IPS DF 6.9 (cell line): Measurements from ENCODE around the gene ANXA1.
"Not testable (repeated sequence)": the region's sequence is repeated elsewhere in the genome, so short reads cannot be mapped to it uniquely, and the experiment has no call there.

Experiments used
- DNase-seq: peaks from one replicate; pipeline ENCODE4 v3.0.0-alpha.2; 2013; ENCODE audit warnings: low read depth, low spot score
- H3K27ac ChIP-seq: one replicate; pipeline ENCODE4 v1.5.1; 2013; ENCODE audit warnings: low read length, control low read depth
- H3K27me3 ChIP-seq: 2 replicates; pipeline ENCODE4 v1.6.1; 2013; ENCODE audit warnings: mild to moderate bottlenecking, low read length; ENCODE audit not compliant: control insufficient read depth, insufficient read depth
- H3K36me3 ChIP-seq: 2 replicates; pipeline ENCODE4 v1.6.1; 2013; ENCODE audit warnings: low read length; ENCODE audit not compliant: control insufficient read depth, insufficient read depth
- H3K4me1 ChIP-seq: 2 replicates; pipeline ENCODE4 v1.6.1; 2013; ENCODE audit warnings: low read length; ENCODE audit not compliant: control insufficient read depth, insufficient read depth
- H3K4me3 ChIP-seq: 2 replicates; pipeline ENCODE4 v1.5.1; 2013; ENCODE audit warnings: mild to moderate bottlenecking, low read length
- H3K9me3 ChIP-seq: 2 replicates; pipeline ENCODE4 v1.6.1; 2013; ENCODE audit warnings: low read length, inconsistent platforms; ENCODE audit not compliant: control insufficient read depth, insufficient read depth
- WGBS: extraction: QIAGEN DNeasy Blood & Tissue Kit; methylation state at CpG from one replicate; pipeline ENCODE4 v1.1.7; 2013; ENCODE audit warnings: mixed read lengths, missing lambda C conversion rate; ENCODE audit not compliant: insufficient read length, insufficient coverage; 5-methylcytosine and 5-hydroxymethylcytosine counted together

Gene ANXA1

GRCh38 chr9:73182928-73183327 is 31.3 kb downstream of the ANXA1 start:
- no CpG with 5 or more reads among the region's 1 CpG for WGBS
- H3K4me3 ChIP-seq, result no peak overlapping the region
- H3K27ac ChIP-seq, result no peak overlapping the region
- no peaks in the 10 kb centered on the region for H3K27me3 ChIP-seq
- no peaks in the 10 kb centered on the region for H3K36me3 ChIP-seq
- DNase-seq, result no peak
- 0 out of 2 replicates have a peak, but pooled peaks cover 1% of the 10 kb centered on the region for H3K4me1 ChIP-seq
- no peaks in the 10 kb centered on the region for H3K9me3 ChIP-seq

- no peak for DNase-seq
- H3K9me3 ChIP-seq, result no peaks in the 10 kb centered on the region
- no peaks in the 10 kb centered on the region for H3K27me3 ChIP-seq
- no peak overlapping the region for H3K27ac ChIP-seq
- no peaks in the 10 kb centered on the region for H3K36me3 ChIP-seq
- H3K4me3 ChIP-seq, result no peak overlapping the region
- 0 out of 2 replicates have a peak, but pooled peaks cover 1% of the 10 kb centered on the region for H3K4me1 ChIP-seq
Observed at GRCh38 chr9:73183428-73183827, 31.8 kb downstream of the ANXA1 start.

- H3K27ac ChIP-seq, result no peak overlapping the region
- WGBS, result no CpG with 5 or more reads among the region's 3 CpGs
- no peak for DNase-seq
Observed at GRCh38 chr9:73183917-73184861, 32.5 kb downstream of the ANXA1 start.

GRCh38 chr9:73191109-73191508 is 39.4 kb downstream of the ANXA1 start:
- not testable (repeated sequence) for H3K4me3 ChIP-seq, H3K27me3 ChIP-seq, DNase-seq, H3K4me1 ChIP-seq, H3K9me3 ChIP-seq, H3K36me3 ChIP-seq, H3K27ac ChIP-seq
- no CpG with 5 or more reads among the region's 1 CpG for WGBS

More at GRCh38 chr9:73183917-73184861, 32.5 kb downstream of the ANXA1 start:
- Histone ChIP-seq H3K27me3 (no peaks in the 10 kb centered on the region), H3K4me3 (no peak overlapping the region), H3K9me3 (no peaks in the 10 kb centered on the region), H3K4me1 (0 out of 2 replicates have a peak, but pooled peaks cover 1% of the 10 kb centered on the region), H3K36me3 (no peaks in the 10 kb centered on the region)

- DNase-seq, result no peak
- Histone ChIP-seq H3K4me1 (no peaks in the 10 kb centered on the region), H3K9me3 (no peaks in the 10 kb centered on the region), H3K36me3 (no peaks in the 10 kb centered on the region), H3K27ac (no peak overlapping the region), H3K4me3 (no peak overlapping the region), H3K27me3 (no peaks in the 10 kb centered on the region)
- no CpG with 5 or more reads among the region's 1 CpG for WGBS
Observed at GRCh38 chr9:73194284-73194683, 42.6 kb downstream of the ANXA1 start.

- no CpG with 5 or more reads among the region's 2 CpGs for WGBS
- Histone ChIP-seq H3K4me3 (no peak overlapping the region), H3K36me3 (no peaks in the 10 kb centered on the region), H3K27ac (no peak overlapping the region), H3K9me3 (no peaks in the 10 kb centered on the region), H3K4me1 (peaks cover 2% of the 10 kb centered on the region; the same call in 1 of the 2 replicates), H3K27me3 (no peaks in the 10 kb centered on the region)
- DNase-seq, result no peak
Observed at GRCh38 chr9:73199448-73199847, 47.8 kb downstream of the ANXA1 start.

GRCh38 chr9:73199886-73200285 is 48.2 kb downstream of the ANXA1 start:
- no peak overlapping the region for H3K27ac ChIP-seq
- no peaks in the 10 kb centered on the region for H3K9me3 ChIP-seq
- no peak overlapping the region for H3K4me3 ChIP-seq
- DNase-seq, result no peak
- H3K4me1 ChIP-seq, result peaks cover 2% of the 10 kb centered on the region; the same call in 1 of the 2 replicates
- no peaks in the 10 kb centered on the region for H3K27me3 ChIP-seq
- H3K36me3 ChIP-seq, result no peaks in the 10 kb centered on the region
- no CpG with 5 or more reads among the region's 10 CpGs for WGBS

GRCh38 chr9:73200694-73201452 is 49.2 kb downstream of the ANXA1 start:
- Histone ChIP-seq H3K9me3 (no peaks in the 10 kb centered on the region), H3K4me1 (peaks cover 2% of the 10 kb centered on the region; the same call in 1 of the 2 replicates), H3K4me3 (no peak overlapping the region), H3K36me3 (no peaks in the 10 kb centered on the region), H3K27ac (no peak overlapping the region), H3K27me3 (no peaks in the 10 kb centered on the region)
- no peak for DNase-seq
- no CpG with 5 or more reads among the region's 9 CpGs for WGBS

GRCh38 chr9:73202980-73203379 is 51.3 kb downstream of the ANXA1 start:
- DNase-seq, result no peak
- Histone ChIP-seq H3K27me3 (no peaks in the 10 kb centered on the region), H3K4me1 (peaks cover 2% of the 10 kb centered on the region; the same call in 1 of the 2 replicates), H3K9me3 (no peaks in the 10 kb centered on the region), H3K36me3 (no peaks in the 10 kb centered on the region), H3K4me3 (no peak overlapping the region), H3K27ac (no peak overlapping the region)
- no CpG with 5 or more reads among the region's 1 CpG for WGBS

- no peak overlapping the region for H3K4me3 ChIP-seq
- no peak for DNase-seq
- no peak overlapping the region for H3K27ac ChIP-seq
- no peaks in the 10 kb centered on the region for H3K36me3 ChIP-seq
- H3K4me1 ChIP-seq, result peaks cover 2% of the 10 kb centered on the region; the same call in 1 of the 2 replicates
- no peaks in the 10 kb centered on the region for H3K9me3 ChIP-seq
- H3K27me3 ChIP-seq, result no peaks in the 10 kb centered on the region
- no CpG with 5 or more reads among the region's 4 CpGs for WGBS
Observed at GRCh38 chr9:73204936-73205335, 53.3 kb downstream of the ANXA1 start.
